NCI-H2029 (cell line): ENCODE data around the gene EAF2.
A peak's percentile ranks its signal among the peaks of the same experiment; 100 is the strongest.
"Not testable (repeated sequence)": the region's sequence is repeated elsewhere in the genome, so short reads cannot be mapped to it uniquely, and the experiment has no call there.

Experiments
- DNase-seq: peaks from one replicate; lab custom pipeline; 2025; lab: John Stamatoyannopoulos, UW

Gene EAF2

GRCh38 chr3:121834671-121835464 lies at the start of gene EAF2, which contains the start of gene IQCB1:
TSS of gene EAF2 (plus strand) at chr3:121835209. CDS start at chr3:121835286, 77 bp downstream.
TSS of gene IQCB1 (minus strand) at chr3:121835060. CDS start at chr3:121828960, 6,100 bp downstream.
- peak; percentile 95 for DNase-seq

- DNase-seq, result no peak
Observed at GRCh38 chr3:121786485-121786884, 48.5 kb upstream of the EAF2 start.

- DNase-seq, result no peak
Observed at GRCh38 chr3:121793078-121793477, 41.9 kb upstream of the EAF2 start.

GRCh38 chr3:121794264-121794983 lies 40.6 kb upstream of the EAF2 start:
- no peak for DNase-seq

- DNase-seq, result peak; percentile 35
Observed at GRCh38 chr3:121796970-121797369, 38.0 kb upstream of the EAF2 start.

- no peak for DNase-seq
Observed at GRCh38 chr3:121800906-121801305, 34.1 kb upstream of the EAF2 start.

- no peak for DNase-seq
Observed at GRCh38 chr3:121803771-121804320, 31.2 kb upstream of the EAF2 start.

GRCh38 chr3:121809249-121809648 lies 25.8 kb upstream of the EAF2 start:
- no peak for DNase-seq

- no peak for DNase-seq
Observed at GRCh38 chr3:121817753-121818152, 17.3 kb upstream of the EAF2 start.

GRCh38 chr3:121818578-121818977 lies 16.4 kb upstream of the EAF2 start:
- DNase-seq, result no peak

GRCh38 chr3:121819236-121819635 lies 15.8 kb upstream of the EAF2 start:
- peak; percentile 60 for DNase-seq

- DNase-seq, result no peak
Observed at GRCh38 chr3:121821421-121822199, 13.4 kb upstream of the EAF2 start.

- DNase-seq, result no peak
Observed at GRCh38 chr3:121822973-121823372, 12.0 kb upstream of the EAF2 start.

GRCh38 chr3:121834157-121834670 lies 795 bp upstream of the EAF2 start:
- peak; percentile 20 for DNase-seq

GRCh38 chr3:121835465-121835801 lies 424 bp downstream of the EAF2 start:
- no peak for DNase-seq

- DNase-seq, result no peak
Observed at GRCh38 chr3:121836064-121836463, 1.1 kb downstream of the EAF2 start.

- no peak for DNase-seq
Observed at GRCh38 chr3:121836481-121836880, 1.5 kb downstream of the EAF2 start.

- no peak for DNase-seq
Observed at GRCh38 chr3:121839962-121840361, 5.0 kb downstream of the EAF2 start.

- DNase-seq, result no peak
Observed at GRCh38 chr3:121844892-121845291, 9.9 kb downstream of the EAF2 start.

GRCh38 chr3:121852256-121852655 lies 17.2 kb downstream of the EAF2 start:
- DNase-seq, result no peak

- no peak for DNase-seq
Observed at GRCh38 chr3:121855555-121855954, 20.5 kb downstream of the EAF2 start.

GRCh38 chr3:121857778-121858177 lies 22.8 kb downstream of the EAF2 start:
- not testable (repeated sequence) for DNase-seq
